Stimulated activated CD4-positive, alpha-beta T cell treated with anti-CD3 and anti-CD28 coated beads, Interleukin-12 subunit alpha, Interleukin-12 subunit beta, amount 100 ng/mL, for 24 hours (primary cell): ENCODE measurements around the gene CLIC6.
A peak's percentile ranks its signal among the peaks of the same experiment; 100 is the strongest.
"Not testable (repeated sequence)": the region's sequence is repeated elsewhere in the genome, so short reads cannot be mapped to it uniquely, and the experiment has no call there.

Source experiments
- DNase-seq, 2 experiments: peaks; one replicate each; pipeline ENCODE4 v3.0.0-alpha.2; 2020; ENCODE audit warnings: low read depth in 2 of 2

The CLIC6 gene

GRCh38 chr21:34692458-34693020 lies 23.7 kb downstream of the CLIC6 start:
- DNase-seq, result no peak

- peak in 1 of 2 experiments; percentile 23 for DNase-seq
These were observed 24.5 kb downstream of the CLIC6 start for GRCh38 chr21:34693192-34693810.

- DNase-seq, result no peak
These were observed 26.6 kb downstream of the CLIC6 start for GRCh38 chr21:34695434-34695833.

GRCh38 chr21:34696121-34696520 lies 27.3 kb downstream of the CLIC6 start:
- no peak for DNase-seq

DNA sequence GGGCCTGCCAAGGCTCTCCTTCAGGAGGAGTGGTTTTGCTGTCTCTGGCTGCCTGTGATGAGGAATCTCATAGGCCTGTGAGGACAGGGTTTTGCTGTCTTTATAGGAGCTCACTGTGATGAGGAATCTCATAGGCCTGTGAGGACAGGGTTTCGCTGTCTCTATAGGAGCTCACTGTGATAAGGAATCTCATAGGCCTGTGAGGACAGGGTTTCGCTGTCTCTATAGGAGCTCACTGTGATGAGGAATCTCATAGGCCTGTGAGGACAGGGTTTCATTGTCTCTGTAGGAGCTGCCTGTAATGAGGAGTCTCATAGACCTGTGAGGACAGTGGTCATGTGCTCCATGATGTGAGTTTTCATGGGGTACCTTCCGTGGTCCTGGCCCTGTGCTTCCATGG lies 29.0 kb downstream of the CLIC6 start:
- no peak for DNase-seq

GRCh38 chr21:34698270-34699015 lies 29.6 kb downstream of the CLIC6 start:
- DNase-seq, result no peak

- no peak for DNase-seq
These were observed 31.8 kb downstream of the CLIC6 start for GRCh38 chr21:34700605-34701004.

DNA sequence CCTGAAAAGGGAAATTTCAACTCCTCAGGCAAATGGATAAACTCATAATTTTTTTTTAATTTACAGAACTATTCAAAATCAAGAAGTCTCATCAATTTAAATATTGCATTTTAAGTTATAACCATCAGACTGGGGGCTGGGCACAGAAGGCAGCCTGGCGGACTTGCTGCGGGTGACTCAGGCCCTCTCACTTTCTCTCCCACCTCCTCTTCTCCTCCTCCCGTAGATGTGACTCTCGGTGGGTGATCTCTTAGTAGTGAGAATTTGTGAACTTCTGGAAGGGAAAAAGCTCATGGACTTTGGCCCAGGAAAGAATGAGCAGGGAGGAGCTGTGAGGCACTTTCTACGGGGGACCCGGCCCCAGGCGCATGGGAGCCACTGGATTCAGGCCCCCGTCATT lies 32.9 kb downstream of the CLIC6 start:
- no peak for DNase-seq

- no peak for DNase-seq
These were observed 33.8 kb downstream of the CLIC6 start for GRCh38 chr21:34702341-34703170.

DNA sequence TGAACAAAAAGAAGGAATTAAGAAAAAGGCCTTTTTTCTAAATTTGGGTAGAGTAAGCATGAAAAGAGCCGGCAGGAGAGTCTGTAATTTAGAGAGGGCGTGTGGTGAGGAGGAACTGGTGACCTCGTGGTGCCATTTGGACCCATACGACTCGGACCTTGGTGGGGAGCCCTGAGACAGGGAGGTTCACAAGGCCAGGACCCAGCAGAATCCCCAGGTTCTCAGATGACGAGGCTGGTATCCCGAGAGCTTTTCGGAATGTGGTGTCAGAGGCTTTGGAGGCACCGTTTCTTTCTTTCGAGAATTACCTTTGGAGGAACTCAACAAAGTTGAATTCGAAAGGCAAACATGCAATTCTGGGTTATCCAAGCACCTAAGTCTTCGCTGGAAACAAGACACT lies 34.8 kb downstream of the CLIC6 start:
- no peak for DNase-seq

GRCh38 chr21:34704119-34704518 lies 35.3 kb downstream of the CLIC6 start:
- no peak for DNase-seq

GRCh38 chr21:34705011-34705410 lies 36.2 kb downstream of the CLIC6 start:
- no peak for DNase-seq

DNA sequence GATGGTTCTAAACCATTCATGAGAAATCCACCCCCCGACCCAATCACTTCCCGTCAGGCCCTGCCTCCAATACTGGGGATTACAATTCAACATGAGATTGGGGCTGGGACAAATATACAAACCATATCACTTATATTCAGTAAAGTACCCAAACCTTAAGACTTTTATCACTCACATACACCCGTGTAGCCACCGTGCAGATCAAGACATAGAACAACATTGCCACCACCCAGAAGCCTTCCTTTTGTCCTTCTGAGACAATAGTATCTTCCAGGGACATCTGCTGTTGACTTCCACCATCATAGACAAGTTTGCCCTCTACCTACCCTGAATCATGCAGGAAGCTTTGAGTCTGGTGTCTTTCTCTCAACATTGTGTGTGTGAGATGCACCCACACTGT lies 37.5 kb downstream of the CLIC6 start:
- DNase-seq, result no peak

GRCh38 chr21:34707876-34708325 lies 39.1 kb downstream of the CLIC6 start:
- DNase-seq, result peak in 1 of 2 experiments; percentile 48

- no peak for DNase-seq
These were observed 44.8 kb downstream of the CLIC6 start for GRCh38 chr21:34713621-34714020.

DNA sequence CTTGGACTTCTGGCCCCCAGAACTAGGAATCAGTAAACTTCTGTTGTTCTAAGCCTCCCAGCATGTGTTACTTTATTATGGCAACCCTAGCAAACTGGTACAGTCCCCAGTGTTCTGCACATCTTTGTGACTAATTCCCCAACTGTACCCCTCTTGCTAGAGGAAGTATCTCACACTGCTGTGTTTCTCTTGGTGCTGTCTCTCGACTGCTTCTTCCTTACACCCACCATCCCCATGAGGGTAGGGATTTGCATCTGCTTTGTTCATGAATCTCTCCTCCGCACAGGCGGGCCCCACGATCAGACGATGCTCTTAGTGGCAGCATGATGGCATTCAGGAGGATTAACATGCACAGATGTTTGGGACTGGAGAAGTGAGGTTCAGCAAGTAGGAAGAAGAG lies 46.7 kb downstream of the CLIC6 start:
- DNase-seq, result no peak

DNA sequence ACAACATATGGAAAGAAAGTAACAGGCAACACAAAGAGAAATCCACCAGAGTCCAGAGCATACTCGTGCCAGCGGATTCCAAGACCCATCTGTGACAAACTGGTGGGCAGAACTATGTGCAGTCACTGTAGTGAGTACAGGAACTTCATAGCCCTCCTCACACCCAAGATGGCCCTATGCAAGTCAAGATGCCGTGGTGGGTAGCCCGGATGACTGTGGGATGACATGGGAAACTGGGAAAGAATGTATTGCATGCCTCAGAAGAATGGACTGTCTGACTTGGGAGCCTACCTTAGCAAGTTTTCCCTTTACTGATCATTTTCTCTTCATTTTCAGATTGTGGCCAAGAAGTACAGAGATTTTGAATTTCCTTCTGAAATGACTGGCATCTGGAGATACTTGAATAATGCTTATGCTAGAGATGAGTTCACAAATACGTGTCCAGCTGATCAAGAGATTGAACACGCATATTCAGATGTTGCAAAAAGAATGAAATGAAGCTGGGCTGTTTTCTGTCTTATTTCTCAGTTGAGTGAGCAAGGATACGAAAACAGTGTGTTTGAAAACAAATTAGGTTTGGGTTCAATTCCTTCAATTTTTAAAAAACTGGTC lies 47.3 kb downstream of the CLIC6 start:
- no peak for DNase-seq

- DNase-seq, result not testable (repeated sequence)
These were observed 49.7 kb downstream of the CLIC6 start for GRCh38 chr21:34718529-34718928.

GRCh38 chr21:34722684-34723300 lies 54.0 kb downstream of the CLIC6 start:
- peak in 1 of 2 experiments; percentile 21 for DNase-seq

GRCh38 chr21:34724131-34724856 lies 55.5 kb downstream of the CLIC6 start:
- DNase-seq, result no peak

- no peak for DNase-seq
These were observed 56.0 kb downstream of the CLIC6 start for GRCh38 chr21:34724857-34725195.
